Dendritic cell treated with granulocyte-macrophage colony-stimulating factor and Interleukin-4, amounts not matched to agents 40 ng/mL and 50 ng/mL, for 4 days (primary cell): ENCODE data around the gene ZCCHC17.

Source experiments
- H3K27ac Mint-ChIP-seq: one replicate; pipeline ENCODE4 v1.8.0; 2022; ENCODE audit warnings: mild to moderate bottlenecking, mixed read lengths
- H3K27me3 Mint-ChIP-seq: one replicate; pipeline ENCODE4 v1.8.0; 2022; ENCODE audit warnings: mild to moderate bottlenecking, mixed read lengths
- H3K36me3 Mint-ChIP-seq: one replicate; pipeline ENCODE4 v1.8.0; 2022; ENCODE audit warnings: low read depth, mixed read lengths
- H3K4me1 Mint-ChIP-seq: one replicate; pipeline ENCODE4 v1.8.0; 2022; ENCODE audit warnings: low read depth, mixed read lengths
- H3K4me3 Mint-ChIP-seq: one replicate; pipeline ENCODE4 v1.8.0; 2022; ENCODE audit warnings: mild to moderate bottlenecking, moderate library complexity, mixed read lengths
- H3K9me3 Mint-ChIP-seq: one replicate; pipeline ENCODE4 v1.8.0; 2022; ENCODE audit warnings: mixed read lengths
- intact Hi-C: fragments of 100-400 bp; cut with micrococcal nuclease; formaldehyde crosslinking; loops from one replicate; pipeline ENCODE4 v1.15.0; 2022

The ZCCHC17 gene

GRCh38 chr1:31400393-31400792 lies 103.6 kb downstream of the ZCCHC17 start:
- no peaks in the 10 kb centered on the region for H3K36me3 Mint-ChIP-seq
- intact Hi-C loops: no loop called here
- H3K9me3 Mint-ChIP-seq: no peaks in the 10 kb centered on the region
- H3K4me1 Mint-ChIP-seq: peaks cover 28% of the 10 kb centered on the region
- H3K27me3 Mint-ChIP-seq: peaks cover 3% of the 10 kb centered on the region
- no peak overlapping the region for H3K4me3 Mint-ChIP-seq
- H3K27ac Mint-ChIP-seq: no peak overlapping the region

- Mint-ChIP-seq H3K36me3 (no peaks in the 10 kb centered on the region), H3K4me1 (peaks cover 26% of the 10 kb centered on the region), H3K4me3 (no peak overlapping the region), H3K27ac (no peak overlapping the region), H3K9me3 (no peaks in the 10 kb centered on the region), H3K27me3 (peaks cover 3% of the 10 kb centered on the region)
- intact Hi-C loops: no loop called here
Measured at GRCh38 chr1:31401241-31401640, 104.4 kb downstream of the ZCCHC17 start.

DNA sequence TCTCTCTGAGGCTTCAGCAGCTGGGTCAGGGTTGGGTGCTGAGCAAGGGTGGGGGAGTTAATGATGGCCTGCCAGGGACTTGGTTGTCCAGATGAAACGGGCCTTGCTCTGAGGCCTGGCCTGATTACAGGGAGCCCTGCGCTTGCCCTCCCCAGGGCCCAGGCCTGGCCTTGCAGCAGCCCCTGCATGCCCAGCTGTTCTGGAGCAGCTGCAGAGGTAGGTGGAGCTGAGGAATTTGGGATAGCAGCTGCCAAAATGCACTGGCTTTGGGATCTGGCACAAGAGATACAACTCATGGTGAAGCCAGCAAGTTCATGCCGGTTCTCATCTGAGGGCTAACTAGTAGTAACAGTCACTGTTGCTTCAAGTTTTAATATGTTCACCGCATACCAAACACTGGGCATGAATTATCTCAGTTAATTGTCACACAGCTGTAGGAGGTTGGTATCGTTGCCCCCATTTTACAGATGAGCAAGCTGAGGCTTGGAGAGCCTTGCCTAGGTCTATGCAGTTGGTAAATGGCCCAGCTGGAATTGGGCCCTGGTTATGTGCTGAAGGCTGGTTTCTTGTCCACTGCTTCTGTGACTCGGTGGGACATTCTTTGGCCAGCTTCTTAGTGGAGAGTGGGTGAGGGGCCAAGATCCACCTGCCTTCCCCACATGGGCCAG lies 108.9 kb downstream of the ZCCHC17 start:
- Mint-ChIP-seq H3K27me3 (peaks cover 19% of the 10 kb centered on the region), H3K36me3 (no peaks in the 10 kb centered on the region), H3K9me3 (no peaks in the 10 kb centered on the region), H3K27ac (no peak overlapping the region), H3K4me1 (peaks cover under 1% of the 10 kb centered on the region), H3K4me3 (no peak overlapping the region)
- intact Hi-C loops: no loop called here

DNA sequence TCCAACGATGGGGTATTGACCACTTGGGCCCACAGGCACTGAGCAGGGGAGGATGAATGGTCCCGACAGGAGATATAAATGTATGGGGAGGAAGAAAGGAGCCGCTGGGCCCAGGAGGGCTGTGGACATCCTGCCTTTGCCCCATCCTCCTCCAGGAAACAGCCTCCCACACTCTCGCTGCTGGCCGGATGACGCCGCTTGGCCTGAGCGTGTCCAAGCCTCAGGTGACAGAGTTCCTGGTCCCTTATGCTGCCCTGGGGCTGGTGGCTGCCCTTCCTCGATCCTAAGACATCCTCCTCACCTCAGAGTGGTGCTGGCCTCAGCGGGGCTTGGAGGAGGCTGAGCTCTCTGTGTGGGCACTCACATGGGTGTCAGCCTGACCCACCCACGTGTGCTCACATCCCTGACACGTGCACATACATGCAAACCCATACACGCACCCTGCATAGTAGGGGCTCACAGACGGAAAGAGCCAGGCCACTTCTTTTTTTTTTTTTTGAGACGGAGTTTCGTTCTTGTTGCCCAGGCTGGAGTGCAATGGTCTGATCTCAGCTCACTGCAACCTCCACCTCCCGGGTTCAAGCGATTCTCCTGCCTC lies 110.3 kb downstream of the ZCCHC17 start:
- H3K36me3 Mint-ChIP-seq: no peaks in the 10 kb centered on the region
- H3K27me3 Mint-ChIP-seq: peaks cover 34% of the 10 kb centered on the region
- H3K27ac Mint-ChIP-seq: no peak overlapping the region
- intact Hi-C loops: no loop called here
- H3K9me3 Mint-ChIP-seq: no peaks in the 10 kb centered on the region
- H3K4me1 Mint-ChIP-seq: no peaks in the 10 kb centered on the region
- no peak overlapping the region for H3K4me3 Mint-ChIP-seq

GRCh38 chr1:31408788-31409318 lies 112.0 kb downstream of the ZCCHC17 start:
- no peak overlapping the region for H3K27ac Mint-ChIP-seq
- H3K4me3 Mint-ChIP-seq: no peak overlapping the region
- H3K4me1 Mint-ChIP-seq: peaks cover 5% of the 10 kb centered on the region
- no peaks in the 10 kb centered on the region for H3K9me3 Mint-ChIP-seq
- peaks cover 5% of the 10 kb centered on the region for H3K36me3 Mint-ChIP-seq
- H3K27me3 Mint-ChIP-seq: peaks cover 44% of the 10 kb centered on the region
- intact Hi-C loops: no loop called here

DNA sequence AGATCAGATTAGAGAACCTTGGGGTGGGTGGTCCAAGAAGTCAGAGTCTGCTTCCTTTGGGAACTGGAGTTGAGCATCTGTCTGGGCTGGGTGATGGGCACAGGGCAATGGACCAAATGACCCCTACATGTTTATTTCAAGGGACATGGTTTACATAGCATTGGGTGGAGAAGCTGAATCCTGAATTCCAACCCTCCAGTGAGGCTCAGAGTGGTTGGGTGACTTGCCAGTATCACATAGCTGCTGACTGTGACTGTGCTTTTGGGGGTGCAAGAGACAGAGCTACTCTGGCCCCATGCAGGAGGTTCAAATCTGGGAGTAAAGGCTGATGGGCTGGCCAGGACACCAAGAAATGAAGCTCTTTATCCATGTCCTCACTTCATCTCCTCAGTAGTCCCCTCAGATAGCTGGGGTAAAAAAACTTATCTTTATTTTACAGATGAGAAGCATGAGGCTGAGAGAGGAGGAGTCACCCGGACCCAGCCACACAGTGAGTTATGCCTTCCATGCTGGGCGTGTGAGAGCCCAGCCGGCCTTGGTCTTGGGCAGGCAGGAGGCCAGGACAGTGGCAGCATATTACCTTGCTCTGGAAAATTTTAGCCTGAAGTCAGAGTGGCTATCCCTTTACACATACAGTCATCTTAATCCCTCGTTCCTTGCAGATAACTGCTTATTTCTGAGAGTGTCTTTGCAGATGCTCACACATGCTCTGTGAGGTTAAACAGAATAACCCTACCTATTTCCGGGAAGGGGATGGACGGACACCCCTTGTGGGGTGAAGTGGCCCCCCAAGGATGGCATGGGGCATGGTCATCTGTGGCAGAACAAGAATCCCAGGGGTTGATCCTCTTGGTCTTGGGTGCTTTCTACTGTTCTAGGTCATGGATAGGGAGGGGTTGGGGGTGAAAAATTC lies 113.4 kb downstream of the ZCCHC17 start:
- H3K27ac Mint-ChIP-seq: no peak overlapping the region
- H3K4me1 Mint-ChIP-seq: peaks cover 14% of the 10 kb centered on the region
- intact Hi-C loops: no loop called here
- peaks cover 7% of the 10 kb centered on the region for H3K36me3 Mint-ChIP-seq
- peaks cover 58% of the 10 kb centered on the region for H3K27me3 Mint-ChIP-seq
- no peak overlapping the region for H3K4me3 Mint-ChIP-seq
- no peaks in the 10 kb centered on the region for H3K9me3 Mint-ChIP-seq

GRCh38 chr1:31410871-31411270 lies 114.0 kb downstream of the ZCCHC17 start:
- Mint-ChIP-seq H3K27me3 (peaks cover 64% of the 10 kb centered on the region), H3K27ac (no peak overlapping the region), H3K36me3 (peaks cover 7% of the 10 kb centered on the region), H3K4me1 (peaks cover 19% of the 10 kb centered on the region), H3K4me3 (no peak overlapping the region), H3K9me3 (no peaks in the 10 kb centered on the region)
- intact Hi-C loops: no loop called here

DNA sequence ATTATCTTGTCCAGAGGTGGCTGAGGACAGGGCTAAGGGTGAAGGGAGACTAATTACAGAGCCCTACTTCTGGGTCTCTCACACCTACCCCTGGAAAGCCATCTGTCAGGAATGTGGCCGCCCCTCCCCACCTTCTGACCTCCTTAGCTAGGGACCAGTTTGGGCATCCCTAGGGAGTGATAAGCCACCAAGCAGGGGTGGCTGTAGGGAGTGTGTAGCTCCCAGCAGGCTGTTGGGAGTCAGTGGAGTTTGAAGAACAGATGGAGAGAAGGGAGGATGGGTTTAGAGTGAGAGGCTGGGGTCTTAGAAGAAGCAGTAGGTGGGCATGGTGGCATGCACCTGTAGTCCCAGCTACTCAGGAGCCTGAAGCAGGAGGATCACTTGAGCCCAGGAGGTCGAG lies 115.4 kb downstream of the ZCCHC17 start:
- peaks cover 72% of the 10 kb centered on the region for H3K27me3 Mint-ChIP-seq
- H3K9me3 Mint-ChIP-seq: no peaks in the 10 kb centered on the region
- peaks cover 7% of the 10 kb centered on the region for H3K36me3 Mint-ChIP-seq
- no peak overlapping the region for H3K27ac Mint-ChIP-seq
- H3K4me3 Mint-ChIP-seq: peak overlapping the region; percentile 64
- intact Hi-C loops: no loop called here
- peaks cover 22% of the 10 kb centered on the region for H3K4me1 Mint-ChIP-seq

DNA sequence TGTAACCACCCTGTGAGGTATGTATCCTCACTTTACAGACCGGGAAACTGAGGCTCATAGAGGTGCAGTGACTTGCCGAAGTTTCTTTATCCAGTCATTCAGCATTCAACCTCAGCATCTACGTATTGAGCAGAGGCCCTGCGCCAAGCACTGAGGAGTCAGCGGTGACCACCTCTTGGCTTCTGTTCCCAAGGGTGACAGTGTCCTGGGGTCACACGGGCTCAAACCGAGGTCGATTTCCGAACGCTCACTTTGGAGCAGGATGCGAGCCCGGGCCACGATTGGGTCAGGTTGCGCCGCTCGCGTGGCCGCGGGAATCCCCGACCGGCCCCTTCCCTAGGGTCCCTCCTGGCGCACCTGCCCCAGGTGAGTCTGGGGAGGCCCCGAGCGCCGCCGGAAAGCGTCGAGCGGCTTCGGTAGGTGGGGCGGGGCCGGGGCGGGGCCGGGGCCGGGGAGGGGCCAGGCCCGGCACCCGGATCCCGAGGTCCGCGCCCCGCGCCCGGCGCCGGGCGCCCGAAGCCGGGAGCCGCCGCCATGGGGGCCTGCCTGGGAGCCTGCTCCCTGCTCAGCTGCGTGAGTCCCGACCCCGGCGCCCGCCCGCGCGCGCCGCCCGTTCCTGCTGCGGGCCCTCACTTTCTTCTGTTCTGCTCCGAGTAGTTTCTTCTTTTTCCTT lies 116.0 kb downstream of the ZCCHC17 start, which contains the start of gene SERINC2:
Gene SERINC2 (plus strand): TSS at position 482 of the 673 bp plus-strand sequence. CDS start 53 bp downstream, at position 535.
- Mint-ChIP-seq H3K36me3 (peaks cover 7% of the 10 kb centered on the region), H3K4me3 (peak within 1 kb of the TSS; percentile 95), H3K27me3 (peaks cover 76% of the 10 kb centered on the region)

DNA sequence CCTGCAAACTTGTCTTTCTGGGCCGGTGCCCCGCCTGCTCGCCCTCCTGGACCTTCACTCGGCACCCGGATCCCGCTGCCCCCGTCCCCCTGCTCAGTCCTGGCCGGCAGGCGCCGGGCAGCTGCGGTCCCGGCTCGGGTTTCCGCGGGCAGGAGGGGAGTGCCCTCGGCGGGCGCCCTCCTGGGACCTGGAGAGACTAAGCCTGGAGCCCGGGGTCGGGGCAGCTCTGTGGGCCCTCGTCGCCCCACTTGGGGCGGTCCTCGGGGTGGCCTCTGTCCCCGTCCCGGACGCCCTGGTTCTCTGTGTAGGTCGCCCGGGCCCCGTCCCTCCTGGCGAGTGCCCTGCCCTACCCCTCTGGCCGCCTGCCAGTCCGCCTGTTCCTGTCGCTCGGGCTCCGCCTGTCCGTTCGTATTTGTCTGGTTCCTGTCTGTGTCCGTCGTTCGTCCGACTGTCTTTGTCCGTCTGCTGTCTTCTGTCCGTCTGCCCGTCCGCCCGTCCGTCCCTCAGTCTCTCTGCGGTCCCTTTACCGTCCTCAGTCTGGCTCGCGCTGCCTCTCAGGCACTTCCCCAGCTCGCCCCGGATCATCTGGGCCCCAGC lies 116.7 kb downstream of the ZCCHC17 start:
- Mint-ChIP-seq H3K4me1 (peaks cover 25% of the 10 kb centered on the region), H3K36me3 (peaks cover 7% of the 10 kb centered on the region), H3K27ac (peak overlapping the region; percentile 72), H3K27me3 (peaks cover 74% of the 10 kb centered on the region), H3K9me3 (no peaks in the 10 kb centered on the region), H3K4me3 (peak overlapping the region; percentile 95)
- intact Hi-C loops: no loop called here

More for the DNA sequence above, 116.0 kb downstream of the ZCCHC17 start, which contains the start of gene SERINC2:
- Mint-ChIP-seq H3K27ac (peak within 1 kb of the TSS; percentile 72), H3K4me1 (peaks cover 25% of the 10 kb centered on the region), H3K9me3 (no peaks in the 10 kb centered on the region)
- intact Hi-C loops: no loop called here
